HepG2 (cell line): Measurements from ENCODE around the gene HAUS5. TPM values are rescaled to one million over a fixed set of nuclear protein-coding genes. Genes with fewer than 3 reads are reported as not detected.

ENCODE experiments used
- CC2D1A ChIP-seq: sonication (generic); formaldehyde crosslinking; IDR thresholded peaks from 2 replicates; pipeline ENCODE4 v1.8.1; 2023; ENCODE audit warnings: mild to moderate bottlenecking, missing genetic modification reagents
- GLI4 ChIP-seq: sonication (generic); formaldehyde crosslinking; IDR thresholded peaks from 2 replicates; pipeline ENCODE4 v1.5.1; 2020; ENCODE audit warnings: missing genetic modification reagents, mild to moderate bottlenecking, moderate library complexity, borderline replicate concordance
- HNF1A ChIP-seq, 2 experiments: sonication (generic) in 1 of 2; formaldehyde crosslinking in 1 of 2; IDR thresholded peaks; 2 replicates each; pipeline versions ENCODE4 v1.4.0 to v1.6.1; 2016 to 2020; ENCODE audit warnings: borderline replicate concordance in 1 of 2, low read depth in 1 of 2, mild to moderate bottlenecking in 1 of 2, missing genetic modification reagents in 1 of 2
- IRF9 ChIP-seq: sonication (generic); formaldehyde crosslinking; IDR thresholded peaks from 2 replicates; pipeline ENCODE4 v1.8.0; 2022; ENCODE audit warnings: missing genetic modification reagents, mild to moderate bottlenecking, borderline replicate concordance
- KDM3A ChIP-seq: IDR thresholded peaks from 2 replicates; pipeline ENCODE4 v1.6.1; 2018; ENCODE audit warnings: low read depth, missing compliant biosample characterization
- NCOA1 ChIP-seq: sonication (generic); formaldehyde crosslinking; IDR thresholded peaks from 2 replicates; pipeline ENCODE4 v1.9.0; 2021; ENCODE audit warnings: missing genetic modification reagents
- SSRP1 ChIP-seq: IDR thresholded peaks from 2 replicates; pipeline ENCODE4 v1.6.1; 2016; ENCODE audit warnings: control low read depth
- TP53 ChIP-seq: sonication (generic); formaldehyde crosslinking; conservative IDR thresholded peaks from 2 replicates; pipeline ENCODE4 v1.4.0; 2020; ENCODE audit warnings: missing genetic modification reagents
- TRAFD1 ChIP-seq: sonication (generic); formaldehyde crosslinking; IDR thresholded peaks from 2 replicates; pipeline ENCODE4 v1.5.1; 2020; ENCODE audit warnings: missing genetic modification reagents, mild to moderate bottlenecking, borderline replicate concordance
- ZBTB25 ChIP-seq: IDR thresholded peaks from 2 replicates; pipeline ENCODE4 v1.6.1; 2018; ENCODE audit warnings: missing genetic modification reagents
- ZBTB8A ChIP-seq: sonication (generic); formaldehyde crosslinking; IDR thresholded peaks from 2 replicates; pipeline ENCODE4 v1.4.0; 2020; ENCODE audit warnings: mild to moderate bottlenecking, low read depth, missing genetic modification reagents, borderline replicate concordance
- ZKSCAN5 ChIP-seq: sonication (generic); formaldehyde crosslinking; IDR thresholded peaks from 2 replicates; pipeline ENCODE4 v1.5.1; 2020; ENCODE audit warnings: mild to moderate bottlenecking, missing genetic modification reagents
- ZNF234 ChIP-seq: sonication (generic); formaldehyde crosslinking; conservative IDR thresholded peaks from 2 replicates; pipeline ENCODE4 v1.5.1; 2020; ENCODE audit warnings: mild to moderate bottlenecking, missing genetic modification reagents
- ZNF337 ChIP-seq: sonication (generic); formaldehyde crosslinking; IDR thresholded peaks from 2 replicates; pipeline ENCODE4 v1.5.1; 2020; ENCODE audit warnings: missing genetic modification reagents, low read depth, mild to moderate bottlenecking, borderline replicate concordance
- ZNF703 ChIP-seq: sonication (generic); formaldehyde crosslinking; IDR thresholded peaks from 2 replicates; pipeline ENCODE4 v1.5.1; 2020; ENCODE audit warnings: missing genetic modification reagents, mild to moderate bottlenecking, moderate library complexity, borderline replicate concordance
- ZSCAN21 ChIP-seq: sonication (generic); formaldehyde crosslinking; IDR thresholded peaks from 2 replicates; pipeline ENCODE4 v1.8.0; 2022; ENCODE audit warnings: mild to moderate bottlenecking, missing genetic modification reagents, moderate library complexity, borderline replicate concordance
- ZSCAN29 ChIP-seq: sonication (generic); formaldehyde crosslinking; conservative IDR thresholded peaks from 2 replicates; pipeline ENCODE4 v1.4.0; 2020; ENCODE audit warnings: mild to moderate bottlenecking, missing genetic modification reagents
- polyA plus RNA-seq, 8 experiments: library from polyadenylated mRNA; depleted of rRNA in 3 of 8; stranded (reverse) in 7 of 8; unstranded in 1 of 8; fragments of >200 nt; fragmentation: Illumina TruSeq in 4 of 8; extraction: Trizol in 4 of 8; gene quantifications; 2 replicates each; pipeline versions ENCODE4 v1.2.1 to v1.2.3, GENCODE V29; 2011 to 2016; ENCODE audit warnings: low read depth in 4 of 8, missing spikeins in 1 of 8, mixed read lengths in 1 of 8; ENCODE audit not compliant: insufficient read depth in 1 of 8
- total RNA-seq, 5 experiments: library from RNA; depleted of rRNA; stranded (reverse); fragments of >200 nt; fragmentation: Illumina TruSeq; extraction: Trizol; gene quantifications; 2 replicates each; pipeline ENCODE4 v1.2.3, GENCODE V29; 2016; ENCODE audit warnings: low read depth in 1 of 5

Gene HAUS5
- total and polyA plus RNA-seq, 2 of the 13 experiments (the other 11 are each of a cell fraction or from before 2014, with no cell fraction given), result 10.3 to 17.7 TPM

- no peak for TF ChIP-seq TRAFD1 (CRISPR knock-in tag)
- no peak for TF ChIP-seq ZBTB8A
- peak; percentile 93 for TF ChIP-seq IRF9 (CRISPR knock-in tag)
- TF ChIP-seq ZBTB25 (CRISPR knock-in tag), result peak; percentile 70
- peak; percentile 74; the same call in 1 of the 2 replicates for TF ChIP-seq TP53
- TF ChIP-seq NCOA1 (CRISPR knock-in tag), result no peak
- no peak for TF ChIP-seq ZKSCAN5 (CRISPR knock-in tag)
- 0 out of 2 replicates have a peak, but pooled peaks have one; percentile 29 for TF ChIP-seq HNF1A (IDR thresholded peaks at IDR 0.05; ENCODE audit: low read depth)
- peak; percentile 76; the same call in 1 of the 2 replicates for TF ChIP-seq HNF1A (CRISPR knock-in tag; IDR thresholded peaks at IDR 0.05; ENCODE audit: borderline replicate concordance)
- TF ChIP-seq SSRP1 (CRISPR knock-in tag), result no peak
- 0 out of 2 replicates have a peak, but pooled peaks have one; percentile 45 for TF ChIP-seq ZSCAN29 (CRISPR knock-in tag)
- TF ChIP-seq GLI4, result peak; percentile 87; the same call in 1 of the 2 replicates
- no peak for TF ChIP-seq CC2D1A (CRISPR knock-in tag)
- TF ChIP-seq ZNF337 (CRISPR knock-in tag), result no peak
- TF ChIP-seq KDM3A (CRISPR knock-in tag), result peak; percentile 38; the same call in 1 of the 2 replicates
- 0 out of 2 replicates have a peak, but pooled peaks have one; percentile 2 for TF ChIP-seq ZNF234
- TF ChIP-seq ZNF703 (CRISPR knock-in tag), result 0 out of 2 replicates have a peak, but pooled peaks have one; percentile 24
- no peak for TF ChIP-seq ZSCAN21 (CRISPR knock-in tag)
Measured at GRCh38 chr19:35628565-35629331, 16.2 kb downstream of the HAUS5 start, which contains the start of gene RBM42 (continued).
